Measurements from ENCODE around the gene LRRC15.
A peak's percentile ranks its signal among the peaks of the same experiment; 100 is the strongest.

Gene LRRC15

DNA sequence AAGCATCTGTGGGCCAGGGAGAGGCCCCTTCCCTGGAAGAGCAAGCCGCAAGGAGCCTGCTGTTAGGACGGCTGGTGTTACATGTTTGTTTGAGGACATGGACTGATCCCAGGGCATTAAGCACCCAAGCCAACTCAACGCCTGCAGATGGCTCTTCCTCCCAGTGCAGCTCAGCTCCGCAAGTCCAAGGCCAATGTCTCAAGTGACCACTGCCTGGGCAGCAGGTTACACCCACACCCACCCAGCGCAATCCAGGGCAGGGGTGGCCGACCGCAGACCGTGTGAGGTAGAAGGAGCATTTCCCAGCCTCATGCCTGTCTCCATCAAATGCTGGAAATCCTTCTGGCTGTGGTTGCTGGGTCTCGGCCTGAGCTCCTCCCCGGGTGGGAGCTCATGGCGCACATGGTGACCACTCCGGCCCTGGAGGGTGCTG lies 15.0 kb upstream of the LRRC15 start:
- DNase-seq (ENCODE audit: low spot score), result no peak

DNA sequence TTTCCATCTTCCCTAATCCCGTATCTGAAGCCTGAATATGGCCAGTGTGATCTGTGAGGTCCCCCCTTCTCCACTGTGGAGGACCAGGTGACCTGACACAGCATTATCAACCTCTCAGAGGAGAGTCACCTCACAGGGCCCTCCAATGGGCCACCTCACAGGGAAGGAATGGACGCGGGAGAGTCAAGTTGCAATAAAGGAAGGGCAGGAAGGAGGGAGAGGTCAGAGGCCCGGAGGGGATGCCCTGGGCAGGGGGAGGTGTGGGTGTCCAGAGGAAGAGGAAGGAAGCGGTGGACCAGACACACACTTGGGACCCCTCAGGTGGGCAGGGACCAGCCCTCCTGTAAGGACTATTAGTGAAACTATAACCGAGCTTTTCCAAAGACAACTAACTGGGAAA lies 14.6 kb upstream of the LRRC15 start:
- DNase-seq (ENCODE audit: low spot score), result no peak

DNA sequence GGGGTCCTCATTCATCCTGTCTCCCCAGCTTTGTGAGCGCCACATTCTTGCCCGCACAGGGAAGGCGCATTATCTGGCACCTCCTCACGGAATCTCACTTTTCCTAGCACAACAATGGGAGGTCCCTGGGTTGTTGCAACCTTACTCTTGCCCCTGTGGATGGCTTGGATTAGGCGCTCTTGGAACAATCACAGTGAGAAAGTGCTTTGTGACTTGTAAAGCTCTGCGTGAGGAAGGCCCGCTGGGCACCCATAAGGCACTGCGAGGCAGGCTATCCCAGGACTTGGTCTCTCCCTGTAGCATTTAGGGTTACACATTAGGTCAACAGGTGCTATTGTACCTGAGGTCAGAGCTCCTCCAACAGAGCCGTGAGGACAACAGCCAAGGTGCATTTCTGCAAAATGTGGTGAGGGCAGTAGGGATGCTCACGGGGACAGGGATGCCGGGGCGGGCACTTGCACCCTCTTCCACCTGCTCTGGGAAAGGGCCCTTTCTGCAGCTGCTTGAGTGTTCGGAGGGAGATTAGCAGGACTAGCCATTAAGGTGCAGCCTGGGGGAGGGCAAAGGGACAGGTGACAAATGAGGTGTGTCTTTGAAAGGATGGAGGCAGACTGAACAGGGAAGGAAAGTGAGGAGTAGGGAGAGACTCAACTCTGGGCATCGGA lies 13.9 kb upstream of the LRRC15 start:
- DNase-seq (ENCODE audit: low spot score), result no peak

DNA sequence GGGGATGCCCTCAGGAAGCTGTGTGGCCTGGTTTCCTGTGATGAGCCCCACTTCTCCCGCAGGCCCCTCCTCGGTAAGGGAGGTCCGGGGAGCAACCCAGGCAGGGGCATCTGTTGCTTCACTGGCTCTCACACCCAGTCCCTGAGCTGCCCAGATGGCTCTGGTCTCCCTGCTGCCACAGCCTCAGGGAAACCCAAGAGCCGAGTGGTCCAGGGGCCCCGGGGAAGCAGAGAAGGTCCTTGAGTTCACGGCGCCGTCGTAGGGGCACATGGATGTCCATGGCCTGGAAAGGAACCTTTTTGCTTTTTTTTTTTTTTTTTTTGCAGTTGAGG lies 13.3 kb upstream of the LRRC15 start:
- no peak for DNase-seq (ENCODE audit: low spot score)

DNA sequence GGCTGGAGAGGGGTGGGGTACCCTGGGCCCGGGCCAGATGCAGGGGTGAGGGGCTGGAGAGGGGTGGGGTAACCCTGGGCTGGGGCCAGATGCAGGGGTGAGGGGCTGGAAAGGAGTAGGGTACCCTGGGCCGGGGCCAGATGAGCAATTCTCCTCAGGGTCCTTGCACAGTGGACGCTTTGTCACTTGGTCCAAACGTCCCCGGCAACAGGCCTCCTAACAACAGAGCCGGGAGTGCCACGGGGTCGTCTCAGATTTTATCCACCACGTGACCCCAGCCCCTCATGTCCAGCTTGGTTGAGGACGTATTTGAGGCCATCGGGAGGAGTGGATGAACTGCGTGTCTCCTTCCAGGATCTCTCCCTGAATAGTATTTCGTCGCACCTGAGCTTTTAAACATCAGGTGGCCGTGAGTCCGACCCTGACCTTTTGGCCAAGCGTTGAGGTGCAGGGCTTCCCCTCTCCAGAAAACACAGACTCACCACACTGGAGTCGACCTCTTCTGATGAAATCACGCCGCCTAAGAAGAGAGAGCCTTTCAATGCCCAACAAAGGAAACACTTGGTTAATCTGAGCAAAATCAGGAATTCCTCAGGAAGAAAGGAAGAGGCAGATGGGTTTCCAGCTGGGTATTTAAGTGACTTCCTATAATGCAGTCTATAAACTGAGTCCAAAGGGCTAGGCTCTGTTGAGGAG lies 12.8 kb upstream of the LRRC15 start:
- DNase-seq (ENCODE audit: low spot score), result no peak

DNA sequence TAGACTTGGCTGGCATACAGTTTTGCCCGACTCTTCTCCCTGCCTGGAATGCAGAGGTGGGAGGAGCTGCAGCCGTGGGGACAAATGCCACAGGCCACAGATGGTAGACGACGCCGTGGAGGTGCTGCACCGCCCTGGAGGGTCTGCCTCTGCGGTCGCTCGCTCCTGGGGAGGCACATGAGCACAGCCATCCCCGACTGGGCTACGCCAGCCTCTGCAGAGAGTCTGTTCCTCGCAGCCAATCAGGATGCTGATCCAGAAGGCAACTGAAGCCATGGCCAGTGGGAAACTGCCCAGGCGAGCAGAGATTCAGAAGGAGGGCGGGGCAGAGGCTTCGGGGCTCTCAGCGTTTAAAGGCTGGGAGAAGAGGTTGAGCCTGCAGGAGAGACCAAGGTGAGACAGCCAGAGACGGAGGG lies 11.9 kb upstream of the LRRC15 start:
- peak; percentile 53 for DNase-seq (ENCODE audit: low spot score)

DNA sequence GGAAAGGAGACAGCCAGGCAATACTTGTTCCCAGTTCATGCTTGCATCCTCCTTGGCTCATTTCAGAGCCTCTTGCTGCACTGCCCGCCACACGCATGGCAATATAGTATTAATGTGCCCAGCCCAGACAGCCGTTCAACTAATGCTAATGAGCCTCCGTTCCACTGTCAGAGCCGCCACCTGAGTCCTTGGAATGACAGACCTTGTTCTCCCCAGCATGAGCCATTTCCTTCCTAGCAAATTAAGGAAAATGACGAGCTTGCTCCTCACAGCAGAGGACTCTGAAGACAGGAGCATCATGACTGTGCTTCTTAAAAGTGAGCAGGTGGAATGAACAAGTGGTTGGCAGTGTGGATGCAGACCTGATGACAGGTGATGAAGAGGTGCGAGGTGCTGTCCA lies 10.8 kb upstream of the LRRC15 start:
- no peak for DNase-seq (ENCODE audit: low spot score)

DNA sequence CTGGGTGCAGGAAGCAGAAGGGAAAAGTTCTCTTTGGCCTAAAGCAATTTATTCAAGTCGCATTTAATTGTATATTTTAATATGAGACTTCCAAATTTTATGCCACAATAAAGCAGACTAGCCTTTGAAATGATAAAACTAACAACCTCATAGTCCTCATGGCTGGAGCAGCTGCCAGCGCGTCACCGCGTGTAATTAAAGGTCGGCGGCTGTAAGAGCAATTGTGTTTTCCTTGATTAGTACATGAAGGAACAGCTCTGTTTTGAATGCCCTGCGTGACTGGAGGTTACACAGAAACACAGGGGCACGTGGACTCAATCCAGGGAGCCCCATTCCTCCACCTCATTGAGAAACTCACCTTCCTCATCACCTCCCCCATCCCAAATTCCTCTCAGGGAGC lies 10.1 kb upstream of the LRRC15 start:
- no peak for DNase-seq (ENCODE audit: low spot score)

DNA sequence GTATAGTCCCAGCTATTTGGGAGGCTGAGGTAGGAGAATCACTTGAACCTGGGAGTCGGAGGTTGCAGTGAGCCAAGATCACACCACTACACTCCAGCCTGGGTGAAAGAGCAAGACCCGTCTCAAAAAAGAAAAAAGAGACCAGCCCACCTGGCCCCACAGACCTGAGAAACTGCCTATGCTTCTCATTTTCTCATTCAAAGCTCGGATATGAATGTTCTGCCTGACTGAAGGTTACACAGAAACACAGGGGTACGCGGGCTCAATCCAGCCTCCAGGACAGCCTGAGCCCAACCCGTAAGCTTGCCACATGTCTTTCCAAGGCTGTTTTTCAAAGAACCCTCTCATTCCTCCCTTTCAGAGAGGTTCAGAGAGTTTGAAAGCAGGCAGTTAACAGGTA lies 9.7 kb upstream of the LRRC15 start:
- DNase-seq (ENCODE audit: low spot score), result no peak

DNA sequence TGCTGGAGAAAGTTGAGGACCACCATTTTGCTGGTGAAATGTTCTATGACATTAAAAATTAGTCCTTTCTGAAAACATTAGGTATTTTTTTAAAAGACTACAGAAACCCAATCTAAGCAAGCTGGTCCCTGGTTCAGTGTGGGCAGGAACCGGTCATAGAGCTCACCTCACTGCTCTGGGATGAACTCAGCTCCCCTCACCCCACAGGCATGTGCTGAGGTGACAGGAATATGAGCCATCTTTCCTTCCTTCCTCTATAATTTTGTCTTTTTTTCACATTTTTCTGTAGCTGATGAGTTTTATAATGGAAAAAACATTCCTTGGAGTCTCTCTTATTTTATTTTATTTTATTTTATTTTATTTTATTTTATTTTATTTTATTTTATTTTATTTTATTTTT lies 8.2 kb upstream of the LRRC15 start:
- DNase-seq (ENCODE audit: low spot score), result no peak

DNA sequence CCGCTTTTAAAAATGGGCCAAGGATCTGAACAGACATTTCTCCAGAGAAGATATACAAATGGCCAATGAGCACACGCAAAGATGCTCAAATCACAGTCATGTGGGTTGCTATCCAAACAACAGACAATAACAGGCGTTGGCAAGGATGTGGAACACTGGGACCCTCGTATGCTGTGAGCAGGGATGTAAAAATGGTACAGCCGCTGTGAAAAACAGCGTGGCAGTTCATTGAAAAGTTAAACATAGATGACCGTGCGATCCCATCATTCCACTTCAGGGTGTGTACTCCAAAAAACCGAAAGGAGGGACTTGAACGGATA lies 6.7 kb upstream of the LRRC15 start:
- no peak for DNase-seq (ENCODE audit: low spot score)

DNA sequence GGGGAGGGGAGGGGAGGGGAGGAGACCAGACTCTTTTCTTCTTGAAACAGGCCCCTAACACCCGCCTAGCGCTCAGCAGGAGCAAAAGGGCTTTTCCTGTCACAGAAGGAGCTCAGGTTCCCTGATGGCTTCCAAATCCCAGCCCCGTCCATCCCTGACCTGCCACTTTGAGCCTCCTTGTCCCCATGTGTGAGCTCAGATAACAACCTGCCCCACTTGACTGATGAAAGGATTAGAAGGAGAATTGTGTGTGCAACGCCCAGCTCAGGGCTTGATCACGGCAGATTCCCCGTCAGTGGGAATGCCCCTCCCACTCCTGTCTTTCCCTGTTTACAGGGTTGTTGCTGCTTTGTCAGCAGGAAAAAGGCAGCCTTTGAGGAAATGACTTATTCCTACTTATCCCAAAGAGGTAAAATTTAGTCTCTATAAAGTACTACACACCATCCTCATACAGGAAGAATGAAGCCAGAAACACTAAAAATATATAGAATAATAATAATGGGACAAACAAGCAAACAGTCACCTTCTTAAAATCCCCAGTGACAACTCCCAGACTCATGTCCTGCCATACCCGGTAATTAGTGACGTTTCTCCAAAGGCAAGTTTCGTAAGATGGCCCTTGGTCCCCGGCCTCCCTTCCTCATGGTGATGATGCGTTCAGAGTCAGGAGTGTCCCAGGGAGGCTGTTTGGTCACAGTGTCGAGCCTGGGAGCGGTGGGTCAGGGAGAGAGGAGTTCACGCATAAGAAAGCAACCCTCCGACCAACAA lies 6.1 kb upstream of the LRRC15 start:
- no peak for DNase-seq (ENCODE audit: low spot score)

DNA sequence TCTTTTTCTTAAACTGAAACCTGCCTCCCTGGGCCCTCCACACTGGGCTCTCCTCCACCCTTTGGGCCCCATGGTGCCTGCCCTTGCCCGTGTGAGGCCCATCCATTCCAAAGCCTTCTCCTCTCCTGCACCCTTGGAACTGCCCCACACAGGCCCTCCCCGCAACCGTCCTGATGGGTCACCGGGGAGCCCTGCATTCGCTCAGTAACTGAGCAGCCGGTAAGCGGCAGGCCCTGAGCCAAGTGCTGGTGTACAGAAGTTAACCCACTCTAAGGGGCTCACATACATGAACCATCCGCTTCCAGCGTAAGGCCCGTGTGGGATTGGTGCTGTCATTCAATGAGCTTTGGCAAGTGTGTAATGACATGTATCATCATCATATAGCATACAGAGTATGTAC lies 5.4 kb upstream of the LRRC15 start:
- DNase-seq (ENCODE audit: low spot score), result no peak

DNA sequence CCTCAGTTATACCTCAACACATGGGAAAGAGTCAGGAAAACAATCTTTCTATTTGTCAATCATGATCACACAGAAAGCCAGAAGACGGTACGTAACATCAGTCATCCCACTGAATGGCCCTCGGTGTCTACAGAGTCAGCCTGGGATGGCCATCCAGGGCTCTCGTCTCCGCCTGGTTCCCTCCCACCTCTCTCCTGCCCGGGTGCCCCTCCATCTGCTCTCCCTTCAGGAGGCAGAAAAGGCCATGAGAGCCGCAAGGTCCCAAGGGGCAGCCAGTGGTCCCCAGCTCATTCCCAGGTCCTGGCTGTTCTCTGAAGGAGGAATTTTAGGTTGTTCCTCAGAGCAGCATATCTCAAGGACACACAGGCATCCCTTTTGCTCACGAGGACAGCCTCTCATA lies 4.4 kb upstream of the LRRC15 start:
- no peak for DNase-seq (ENCODE audit: low spot score)

DNA sequence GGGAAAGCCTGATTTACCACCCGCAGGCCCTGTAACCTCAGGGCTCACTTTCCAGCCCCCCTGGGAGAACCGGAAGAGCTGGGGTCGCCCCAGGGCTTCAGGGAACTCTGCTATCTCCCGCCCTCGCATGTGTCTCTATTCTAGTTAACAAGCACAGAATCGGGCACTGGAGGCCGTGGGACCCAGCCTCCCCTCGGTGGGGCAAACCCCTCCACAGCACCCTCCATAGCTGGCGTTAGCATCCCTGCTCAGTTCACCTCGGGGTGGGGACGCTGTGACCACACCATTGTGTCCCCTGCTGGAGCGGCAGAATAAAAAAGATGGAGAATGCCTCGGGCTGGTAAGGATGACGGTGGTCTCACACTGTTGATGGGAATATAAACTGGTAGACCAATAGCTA lies 3.5 kb upstream of the LRRC15 start:
- DNase-seq (ENCODE audit: low spot score), result no peak

DNA sequence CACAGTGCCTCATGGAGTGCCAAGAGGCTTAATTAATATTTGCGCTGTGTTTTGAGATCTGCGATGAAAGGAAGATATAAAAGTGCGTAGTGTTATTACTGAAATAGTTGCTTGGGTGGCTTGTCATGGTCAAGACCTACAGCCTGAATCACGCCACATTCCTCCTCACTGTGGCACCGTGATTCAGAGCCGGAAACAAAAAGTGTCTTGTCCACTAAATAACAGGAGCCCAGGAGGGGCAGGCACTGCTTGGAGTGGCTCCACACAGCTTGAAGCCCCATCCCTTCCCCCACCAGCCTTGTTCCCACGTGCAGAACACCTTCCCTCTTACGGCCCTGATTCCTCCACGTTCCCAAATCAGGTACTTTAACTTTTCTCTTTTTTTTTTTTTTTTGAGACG lies 1.2 kb upstream of the LRRC15 start:
- no peak for DNase-seq (ENCODE audit: low spot score)

DNA sequence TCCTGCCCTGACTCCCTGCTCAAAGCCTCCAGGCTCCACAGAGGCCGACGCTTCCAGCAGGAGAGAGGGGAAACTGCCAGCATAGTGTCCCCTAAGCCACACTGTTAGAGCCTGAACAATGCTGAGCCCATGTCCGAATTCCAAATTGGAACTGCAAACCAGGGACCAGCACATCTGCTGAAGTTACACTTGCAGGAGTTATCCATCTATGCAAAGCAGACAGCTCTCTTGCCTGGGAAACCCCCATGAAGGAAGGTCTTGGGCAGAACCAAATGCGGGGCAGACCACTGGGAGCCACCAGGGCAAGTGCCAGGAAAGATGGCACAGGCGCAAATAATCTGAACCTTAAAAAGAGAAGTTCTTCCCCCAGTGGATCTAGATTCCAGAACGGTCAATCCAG lies 625 bp downstream of the LRRC15 start:
- no peak for DNase-seq (ENCODE audit: low spot score)

DNA sequence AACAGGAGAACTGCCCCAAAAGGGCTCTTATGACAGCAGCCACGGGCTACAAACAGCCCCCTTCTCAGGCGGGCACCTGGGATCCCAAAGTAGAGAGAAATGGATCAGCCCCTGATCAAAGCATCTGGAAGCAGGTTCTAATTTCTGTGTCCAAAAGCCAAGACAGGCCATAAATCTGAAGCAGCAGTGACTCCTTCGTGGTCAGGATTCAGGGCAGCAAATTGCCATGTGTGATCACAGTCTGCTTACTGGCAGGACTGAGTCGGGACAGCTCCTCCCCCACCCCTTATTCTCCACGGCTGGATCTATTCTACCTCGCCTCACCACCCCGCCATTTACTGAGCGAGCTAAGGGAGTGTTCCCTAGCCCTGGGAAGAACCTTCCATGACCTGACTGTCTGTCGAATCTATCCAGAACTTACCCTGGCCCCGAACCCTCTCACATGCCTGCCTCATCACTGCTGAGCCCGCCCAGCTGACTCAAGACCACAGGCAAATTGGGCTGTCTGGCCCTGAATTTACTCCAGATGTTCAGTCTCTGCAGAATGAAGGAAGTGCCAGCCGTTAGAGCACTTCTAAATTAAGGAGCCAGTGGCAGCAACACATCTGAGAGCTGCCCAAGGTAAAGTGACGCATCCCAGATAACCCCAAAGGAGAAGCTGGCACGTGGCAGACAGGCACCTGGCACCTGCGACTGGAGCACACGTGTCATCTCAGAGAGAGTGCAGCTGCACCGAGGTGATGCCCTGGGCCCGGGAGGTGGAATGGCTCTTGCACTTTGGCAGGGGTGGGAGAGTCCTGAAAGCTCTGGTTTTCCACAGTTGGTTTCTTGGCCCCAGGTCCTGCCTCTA lies 1.3 kb downstream of the LRRC15 start:
- DNase-seq (ENCODE audit: low spot score), result no peak

DNA sequence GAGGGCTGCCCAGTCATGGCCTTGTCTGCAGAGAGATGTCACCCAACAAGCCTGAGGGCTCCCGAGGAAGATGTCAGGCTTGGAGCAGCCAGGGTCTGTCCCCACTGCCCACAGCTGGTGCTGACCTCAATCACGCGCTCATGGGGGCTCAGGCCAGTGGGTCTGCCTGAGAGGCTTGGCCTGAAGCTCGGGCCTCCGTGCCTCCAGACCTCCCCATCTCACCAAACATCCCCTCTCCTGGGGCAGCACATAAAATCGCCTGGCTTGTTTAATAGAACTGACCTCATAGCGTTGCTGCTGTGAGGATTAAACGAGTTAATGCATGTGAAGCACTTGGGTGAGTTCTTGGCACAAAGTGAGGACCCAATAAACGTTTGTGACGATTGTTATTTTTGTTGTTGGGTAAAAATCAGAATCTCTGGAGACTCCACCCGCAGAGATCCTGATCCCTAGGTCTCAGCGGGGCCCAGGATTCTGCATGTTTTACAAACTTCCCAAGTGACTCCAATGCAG lies 3.5 kb downstream of the LRRC15 start:
- no peak for DNase-seq (ENCODE audit: low spot score)

DNA sequence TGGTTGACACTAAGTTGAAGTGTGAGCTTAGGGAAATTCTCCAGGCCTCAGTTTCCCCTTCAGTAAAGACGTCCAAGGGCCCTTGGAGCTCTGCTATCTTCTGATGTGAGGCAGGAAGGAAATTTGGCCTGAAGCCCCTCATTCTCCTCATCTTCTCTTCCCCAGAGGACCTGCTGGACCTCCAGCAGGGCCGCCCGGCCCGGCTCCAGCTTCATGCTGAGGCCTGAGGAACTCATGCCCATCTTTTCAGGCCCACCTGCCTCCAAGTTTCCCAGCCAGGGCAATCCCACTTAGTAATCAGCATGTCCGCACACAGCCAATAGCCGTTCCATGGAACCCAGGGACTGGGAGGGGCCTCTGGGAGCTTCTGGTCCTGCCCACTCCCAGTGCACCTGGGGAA lies 4.0 kb downstream of the LRRC15 start:
- no peak for DNase-seq (ENCODE audit: low spot score)

DNA sequence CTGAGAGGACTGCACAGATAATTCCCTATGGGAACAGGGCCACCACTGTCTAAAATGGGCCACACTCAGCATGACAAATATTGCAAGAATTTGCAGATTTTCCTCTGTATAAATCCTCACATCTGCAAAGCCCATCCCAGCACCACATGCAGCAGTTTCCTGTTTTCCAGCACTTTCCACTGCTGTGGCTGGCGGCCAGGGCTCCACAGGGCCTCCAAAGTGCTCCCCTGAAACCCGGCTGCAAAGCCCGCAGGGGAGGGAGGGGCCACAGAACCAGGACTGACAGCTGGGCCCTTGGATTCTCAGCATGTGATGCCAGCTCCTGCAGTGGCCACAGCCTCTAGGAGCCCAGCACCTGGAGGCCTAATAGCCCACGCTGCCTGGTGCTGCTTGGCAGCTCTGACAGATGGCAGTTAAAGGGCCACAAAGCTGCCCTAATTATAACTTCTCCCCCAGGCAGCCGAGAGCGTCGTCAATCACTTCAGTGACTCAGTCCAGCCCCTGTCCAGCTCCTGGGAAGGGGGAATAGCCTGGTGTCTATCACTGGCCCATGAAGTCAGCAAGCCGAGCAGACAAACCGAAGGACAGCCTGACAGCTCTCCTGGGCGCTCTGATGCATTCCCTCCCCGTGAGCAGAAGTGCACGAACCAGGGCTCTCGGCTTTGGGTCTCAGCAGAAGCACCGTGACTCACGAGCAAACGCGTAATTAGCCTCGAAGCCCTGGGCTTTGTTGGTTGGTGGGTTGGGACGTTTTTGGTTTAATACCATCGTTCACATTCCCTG lies 4.7 kb downstream of the LRRC15 start:
- no peak for DNase-seq (ENCODE audit: low spot score)

DNA sequence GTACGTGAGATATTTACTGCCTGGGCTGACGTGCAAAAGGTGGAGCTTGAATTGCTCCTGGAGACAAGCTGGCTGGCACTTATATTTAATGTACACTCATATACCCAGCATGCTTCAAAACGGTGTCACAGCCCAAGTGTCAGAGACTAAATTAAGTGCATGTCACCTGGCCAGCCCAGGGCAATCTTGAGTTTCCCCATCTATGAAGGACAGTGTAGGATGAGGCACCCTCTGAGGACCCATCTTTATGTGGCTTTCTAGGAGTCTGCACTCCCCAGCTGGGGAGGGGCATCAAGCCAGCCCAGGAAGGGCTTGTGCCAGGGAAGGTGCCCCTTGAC lies 5.3 kb downstream of the LRRC15 start:
- DNase-seq (ENCODE audit: low spot score), result no peak
